PC-9 (cell line): Measurements from ENCODE around the gene DEUP1. TPM values are rescaled to one million over a fixed set of nuclear protein-coding genes. Genes with fewer than 3 reads are reported as not detected.
"Not testable (repeated sequence)": the region's sequence is repeated elsewhere in the genome, so short reads cannot be mapped to it uniquely, and the experiment has no call there.

Experiments
- BruUV-seq: library from RNA; stranded (reverse); fragments of 400-500 nt; replicated peaks from 2 replicates; lab custom pipeline; 2021; lab: Mats Ljungman, UMichigan
- CTCF ChIA-PET: fragments of 300-600 bp; sonication (Branson Sonifier 250); formaldehyde crosslinking; loops from one replicate; lab custom pipeline; 2022; ENCODE audit warnings: antibody characterized with exemption; lab: Charles Lee
- POLR2A ChIA-PET: fragments of 300-600 bp; sonication (Branson Sonifier 250); formaldehyde crosslinking; loops from one replicate; lab custom pipeline; 2022; ENCODE audit warnings: antibody characterized with exemption; ENCODE audit not compliant: unreplicated experiment; lab: Charles Lee
- DNase-seq, 2 experiments: peaks; one replicate each; pipeline versions ENCODE4 v3.0.0 to v3.0.0-alpha.2; 2015 to 2022; ENCODE audit warnings: mixed read lengths in 1 of 2
- H2AFZ ChIP-seq: fragments of 200-600 bp; sonication (generic); 2 replicates; pipeline ENCODE4 v1.8.1; 2017; ENCODE audit warnings: antibody characterized with exemption
- H3F3A ChIP-seq: fragments of 200-600 bp; sonication (generic); 2 replicates; pipeline ENCODE4 v1.8.1; 2017; ENCODE audit warnings: antibody characterized with exemption, mild to moderate bottlenecking, low read depth; ENCODE audit not compliant: insufficient read depth
- H3K27ac ChIP-seq: fragments of 200-600 bp; sonication (generic); 2 replicates; pipeline ENCODE4 v1.6.1; 2016; ENCODE audit warnings: mixed run types
- H3K27me3 ChIP-seq: fragments of 200-600 bp; sonication (generic); 2 replicates; pipeline ENCODE4 v1.6.1; 2016; ENCODE audit warnings: low read depth, mixed run types; ENCODE audit not compliant: insufficient read depth
- H3K36me3 ChIP-seq: fragments of 200-600 bp; sonication (generic); 2 replicates; pipeline ENCODE4 v1.6.1; 2016; ENCODE audit warnings: low read depth, mixed run types
- H3K4me1 ChIP-seq: fragments of 200-600 bp; sonication (generic); replicated peaks from 2 replicates; pipeline ENCODE4 v1.6.1; 2016; ENCODE audit warnings: mixed run types; ENCODE audit not compliant: insufficient read depth
- H3K4me2 ChIP-seq: fragments of 200-600 bp; sonication (generic); 2 replicates; pipeline ENCODE4 v1.6.1; 2017; ENCODE audit warnings: mixed run types
- H3K4me3 ChIP-seq: fragments of 200-600 bp; sonication (generic); 2 replicates; pipeline ENCODE4 v1.6.1; 2016; ENCODE audit warnings: mixed run types
- H3K79me2 ChIP-seq: fragments of 200-600 bp; sonication (generic); 2 replicates; pipeline ENCODE4 v1.6.1; 2017; ENCODE audit warnings: low read depth, mixed run types
- H3K9me2 ChIP-seq: fragments of 200-600 bp; sonication (generic); 2 replicates; pipeline ENCODE4 v1.8.1; 2017; ENCODE audit warnings: mild to moderate bottlenecking; ENCODE audit not compliant: insufficient read depth
- H3K9me3 ChIP-seq: fragments of 200-600 bp; sonication (generic); 2 replicates; pipeline ENCODE4 v1.8.1; 2016; ENCODE audit warnings: low read depth; ENCODE audit not compliant: insufficient read depth
- H4K20me1 ChIP-seq: fragments of 200-600 bp; sonication (generic); 2 replicates; pipeline ENCODE4 v1.8.1; 2017; ENCODE audit not compliant: insufficient read depth
- EZH2 ChIP-seq: fragments of 200-600 bp; sonication (generic); IDR thresholded peaks from 2 replicates; pipeline ENCODE4 v1.8.0; 2017; ENCODE audit warnings: antibody characterized with exemption, low read depth
- intact Hi-C: fragments of 100-400 bp; cut with micrococcal nuclease; formaldehyde crosslinking; loops from one replicate; pipeline ENCODE4 v1.10.0; 2022; ENCODE audit not compliant: unreplicated experiment
- total RNA-seq: library from RNA; stranded (reverse); gene quantifications from 2 replicates; pipeline ENCODE4 v1.2.3, GENCODE V29; 2021
- TF ChIP-seq, protein P1 (sequence below): fragments of 200-600 bp; sonication (generic); conservative IDR thresholded peaks from 2 replicates; pipeline ENCODE4 v1.6.1; 2017; ENCODE audit warnings: mixed run types, antibody characterized with exemption, mild to moderate bottlenecking, moderate library complexity

The DEUP1 gene
- total RNA-seq, 1 experiment from 2014 or later: not detected

GRCh38 chr11:93411705-93412104 lies 81.2 kb downstream of the DEUP1 start:
- H3K27me3 ChIP-seq: no peaks in the 10 kb centered on the region; the same call in 1 of the 2 replicates
- no peak overlapping the region for H3K27ac ChIP-seq
- H3K79me2 ChIP-seq: no peaks in the 10 kb centered on the region

GRCh38 chr11:93432247-93432646 lies 101.7 kb downstream of the DEUP1 start:
- H4K20me1 ChIP-seq: no peaks in the 10 kb centered on the region
- H3K4me2 ChIP-seq: no peak overlapping the region
- no peaks in the 10 kb centered on the region for H3K9me3 ChIP-seq
- ChIA-PET CTCF (no interaction called here), POLR2A (no interaction called here)
- no peaks in the 10 kb centered on the region for H3F3A ChIP-seq
- H2AFZ ChIP-seq: no peak overlapping the region
- no peak for DNase-seq
- H3K9me2 ChIP-seq: no peaks in the 10 kb centered on the region
- no peaks in the 10 kb centered on the region for H3K79me2 ChIP-seq
- TF ChIP-seq, protein P1, sequence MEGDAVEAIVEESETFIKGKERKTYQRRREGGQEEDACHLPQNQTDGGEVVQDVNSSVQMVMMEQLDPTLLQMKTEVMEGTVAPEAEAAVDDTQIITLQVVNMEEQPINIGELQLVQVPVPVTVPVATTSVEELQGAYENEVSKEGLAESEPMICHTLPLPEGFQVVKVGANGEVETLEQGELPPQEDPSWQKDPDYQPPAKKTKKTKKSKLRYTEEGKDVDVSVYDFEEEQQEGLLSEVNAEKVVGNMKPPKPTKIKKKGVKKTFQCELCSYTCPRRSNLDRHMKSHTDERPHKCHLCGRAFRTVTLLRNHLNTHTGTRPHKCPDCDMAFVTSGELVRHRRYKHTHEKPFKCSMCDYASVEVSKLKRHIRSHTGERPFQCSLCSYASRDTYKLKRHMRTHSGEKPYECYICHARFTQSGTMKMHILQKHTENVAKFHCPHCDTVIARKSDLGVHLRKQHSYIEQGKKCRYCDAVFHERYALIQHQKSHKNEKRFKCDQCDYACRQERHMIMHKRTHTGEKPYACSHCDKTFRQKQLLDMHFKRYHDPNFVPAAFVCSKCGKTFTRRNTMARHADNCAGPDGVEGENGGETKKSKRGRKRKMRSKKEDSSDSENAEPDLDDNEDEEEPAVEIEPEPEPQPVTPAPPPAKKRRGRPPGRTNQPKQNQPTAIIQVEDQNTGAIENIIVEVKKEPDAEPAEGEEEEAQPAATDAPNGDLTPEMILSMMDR: no peak
- no peak for TF ChIP-seq EZH2
- H3K4me3 ChIP-seq: no peak overlapping the region
- H3K4me1 ChIP-seq: no peaks in the 10 kb centered on the region
- no peaks in the 10 kb centered on the region for H3K27me3 ChIP-seq
- H3K27ac ChIP-seq: no peak overlapping the region
- no peaks in the 10 kb centered on the region for H3K36me3 ChIP-seq
- no TSS peak for BruUV-seq
- intact Hi-C loops: no loop called here

More at GRCh38 chr11:93411705-93412104, 81.2 kb downstream of the DEUP1 start:
- H3K9me2 ChIP-seq: 0 out of 2 replicates have a peak, but pooled peaks cover 4% of the 10 kb centered on the region
- no peak overlapping the region for H3K4me3 ChIP-seq
- no peaks in the 10 kb centered on the region for H3F3A ChIP-seq
- no peaks in the 10 kb centered on the region for H3K4me1 ChIP-seq
- no peak overlapping the region for H2AFZ ChIP-seq
- TF ChIP-seq, protein P1: no peak
- TF ChIP-seq EZH2: no peak
- no peaks in the 10 kb centered on the region for H4K20me1 ChIP-seq
- H3K36me3 ChIP-seq: no peaks in the 10 kb centered on the region
- H3K9me3 ChIP-seq: no peaks in the 10 kb centered on the region
- ChIA-PET CTCF (no interaction called here), POLR2A (no interaction called here)
- BruUV-seq: no TSS peak
- no peak for DNase-seq
- intact Hi-C loops: no loop called here
- no peak overlapping the region for H3K4me2 ChIP-seq

DNA sequence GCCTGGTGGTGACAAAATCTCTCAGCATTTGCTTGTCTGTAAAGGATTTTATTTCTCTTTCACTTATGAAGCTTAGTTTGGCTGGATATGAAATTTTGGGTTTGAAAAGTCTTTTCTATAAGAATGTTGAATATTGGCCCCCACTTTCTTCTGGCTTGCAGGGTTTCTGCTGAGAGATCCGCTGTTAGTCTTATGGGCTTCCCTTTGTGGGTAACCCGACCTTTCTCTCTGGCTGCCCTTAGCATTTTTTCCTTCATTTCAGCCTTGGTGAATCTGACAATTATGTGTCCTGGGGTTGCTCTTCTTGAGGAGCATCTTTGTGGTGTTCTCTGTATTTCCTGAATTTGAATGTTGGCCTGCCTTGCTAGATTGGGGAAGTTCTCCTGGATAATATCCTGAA lies 112.7 kb downstream of the DEUP1 start:
- BruUV-seq, H3K9me3 ChIP-seq, H3K9me2 ChIP-seq, H3K4me3 ChIP-seq, H2AFZ ChIP-seq, H3K36me3 ChIP-seq, H3K4me2 ChIP-seq, CTCF ChIA-PET, H4K20me1 ChIP-seq, H3K79me2 ChIP-seq, DNase-seq, H3K27ac ChIP-seq, H3F3A ChIP-seq, H3K4me1 ChIP-seq, intact Hi-C loops, POLR2A ChIA-PET: not testable (repeated sequence)
- peaks cover 18% of the 10 kb centered on the region for H3K27me3 ChIP-seq

- Histone ChIP-seq H3K4me2 (no peak overlapping the region), H3K27ac (no peak overlapping the region), H3F3A (no peaks in the 10 kb centered on the region), H3K4me1 (no peaks in the 10 kb centered on the region), H3K79me2 (no peaks in the 10 kb centered on the region), H3K27me3 (peaks cover 18% of the 10 kb centered on the region), H2AFZ (no peak overlapping the region), H3K36me3 (no peaks in the 10 kb centered on the region), H3K9me3 (no peaks in the 10 kb centered on the region), H4K20me1 (no peaks in the 10 kb centered on the region), H3K9me2 (no peaks in the 10 kb centered on the region), H3K4me3 (no peak overlapping the region)
- no TSS peak for BruUV-seq
- DNase-seq: peak; percentile 68 to 72
- intact Hi-C loops: no loop called here
- TF ChIP-seq, protein P1: no peak
- no peak for TF ChIP-seq EZH2
- POLR2A ChIA-PET: no interaction called here
- CTCF ChIA-PET: no interaction called here
These were observed 114.1 kb downstream of the DEUP1 start for GRCh38 chr11:93444617-93445073.
